Measurements from ENCODE around the gene LBX1.

LBX1 gene

DNA sequence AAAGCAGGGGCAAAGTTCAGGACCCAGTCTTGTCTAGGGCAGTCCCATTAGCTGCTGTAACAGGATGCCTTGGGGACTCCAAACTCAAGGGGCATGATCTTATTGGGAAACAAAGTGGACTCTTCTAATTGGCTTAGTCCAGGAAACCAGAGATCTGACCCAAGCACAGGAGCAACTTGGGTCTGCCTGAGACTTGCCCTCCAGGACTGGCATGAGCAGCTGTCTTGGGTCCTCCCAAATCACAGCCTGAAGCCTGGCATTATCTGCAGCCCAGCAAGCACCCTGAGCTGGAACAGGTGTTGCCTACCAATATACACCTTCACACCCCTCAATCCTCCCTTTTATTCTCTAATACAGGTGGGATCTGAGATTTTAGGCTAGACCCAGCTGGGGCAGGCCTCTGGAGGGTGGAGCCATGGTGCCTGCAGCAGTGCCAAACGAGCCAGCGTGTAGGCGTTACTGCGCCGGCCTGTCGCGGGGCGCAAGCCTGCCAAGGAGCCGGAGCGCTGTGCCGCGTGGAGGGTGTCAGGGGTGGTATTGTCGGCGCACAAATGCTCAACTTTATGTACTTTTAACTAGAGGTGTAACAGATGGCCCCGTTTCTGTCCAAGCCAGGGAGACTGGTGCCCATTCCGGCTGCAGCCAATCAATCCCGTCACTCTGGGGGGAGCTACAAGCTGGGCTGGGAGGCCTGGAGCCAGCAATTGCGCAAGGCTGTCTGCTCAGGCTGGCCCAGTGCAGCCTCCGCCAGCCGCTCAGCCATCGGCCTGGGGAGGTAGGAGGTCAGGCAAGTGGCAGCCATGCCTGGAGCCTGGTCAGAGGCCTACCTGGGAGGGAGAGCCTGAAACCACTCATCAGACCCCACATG is 12.8 kb upstream of the LBX1 start:
- DNase-seq = no peak

DNA sequence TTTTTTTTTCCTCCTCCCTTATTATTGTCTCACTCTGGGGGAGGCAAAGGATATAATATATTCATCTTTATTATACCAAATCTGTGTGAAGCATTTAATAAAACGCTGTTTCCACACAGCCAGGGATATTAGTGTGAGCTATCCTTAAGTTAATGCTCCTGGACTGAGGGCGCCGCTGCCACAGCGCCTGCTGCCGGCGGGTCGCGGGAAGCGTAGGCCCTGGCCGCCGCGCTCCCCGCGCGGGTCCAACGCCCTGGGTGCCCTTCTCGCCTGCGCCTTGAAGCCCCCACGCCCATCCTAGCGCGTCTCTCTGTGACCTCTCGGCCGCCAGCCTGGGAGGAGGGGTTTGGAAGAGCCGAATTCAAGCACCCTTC is 9.5 kb upstream of the LBX1 start:
- DNase-seq = peak; percentile 48 to 59

DNA sequence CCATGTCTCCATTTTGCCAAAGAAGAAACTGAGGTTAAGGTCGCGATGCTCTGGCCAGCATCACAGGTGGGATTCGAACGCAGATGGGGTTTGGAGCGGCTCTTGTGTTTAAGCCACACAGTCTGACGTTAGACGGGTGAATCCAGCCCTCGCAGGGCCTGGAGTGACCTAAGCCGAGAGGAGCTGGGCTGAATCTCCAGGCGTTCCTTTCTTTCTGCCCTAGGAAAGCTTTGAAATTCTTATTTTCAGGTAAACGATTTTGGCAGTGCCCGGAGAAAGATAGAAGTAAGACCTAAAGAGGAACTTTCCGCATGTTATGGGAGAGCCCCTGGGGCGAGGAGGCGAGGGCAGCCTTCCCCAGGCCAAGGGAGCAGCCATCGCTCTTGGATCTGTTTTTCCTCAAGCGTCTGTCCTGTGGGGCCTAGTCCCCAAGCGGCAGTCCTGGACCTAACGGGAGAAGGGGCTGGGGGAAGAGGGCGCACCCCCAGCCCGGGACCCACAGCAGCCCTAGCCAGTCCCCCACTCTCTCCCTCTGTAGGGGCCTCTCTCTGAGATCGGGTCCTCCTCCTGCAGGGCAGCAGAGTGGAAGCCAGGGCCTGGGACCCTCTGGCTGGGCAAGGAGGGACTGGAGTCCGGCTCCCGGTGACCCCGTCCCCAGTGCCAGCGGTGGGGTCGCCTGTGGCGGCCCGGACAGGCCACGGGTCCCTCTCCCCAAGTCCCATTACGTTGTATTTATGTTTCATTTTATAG is 8.9 kb upstream of the LBX1 start:
- no peak for DNase-seq

DNA sequence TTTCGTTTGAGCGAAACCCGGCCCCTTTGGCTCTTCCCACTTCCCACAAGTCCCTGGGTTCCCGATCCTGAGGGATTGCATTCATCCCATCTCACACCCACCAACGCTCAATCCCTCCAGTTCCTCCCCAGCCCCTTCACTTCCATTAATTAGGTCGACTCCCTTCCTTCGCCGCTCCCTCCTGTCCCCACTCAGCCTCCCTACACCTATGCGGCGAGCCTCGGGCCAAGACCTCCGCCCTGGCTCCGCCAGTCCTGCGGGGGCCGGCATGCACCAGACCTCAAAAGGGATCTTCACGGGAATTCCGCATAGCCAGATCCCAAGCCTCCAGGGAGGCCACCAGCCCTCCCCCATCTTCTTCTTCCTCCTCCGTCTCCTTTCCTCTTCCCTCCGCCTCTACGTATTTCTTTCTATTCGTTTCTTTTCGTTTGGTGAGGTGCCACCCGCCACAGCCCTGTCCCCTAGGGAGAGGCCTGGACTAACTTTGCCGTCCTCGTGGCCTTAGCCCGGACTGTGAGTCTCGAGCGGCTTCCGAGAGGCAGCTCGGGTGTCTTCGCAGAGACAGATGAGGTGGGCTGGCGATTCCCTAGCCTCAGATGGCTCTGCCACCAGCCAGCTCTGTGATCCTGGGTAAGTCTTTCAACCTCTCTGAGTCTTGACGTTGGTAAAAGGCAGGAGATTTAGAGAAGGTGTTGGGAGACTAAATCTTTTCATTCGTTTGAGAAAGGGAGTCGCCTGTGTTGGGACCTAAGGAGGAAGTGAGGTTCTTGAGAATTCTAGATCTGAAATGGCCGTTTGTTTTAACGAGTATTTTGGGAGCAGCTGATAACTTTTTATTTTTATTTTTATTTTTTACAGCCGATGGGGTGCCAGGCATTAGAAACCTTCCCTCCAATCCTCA is 8.1 kb upstream of the LBX1 start:
- peak in 1 of 2 experiments; percentile 34 for DNase-seq

DNA sequence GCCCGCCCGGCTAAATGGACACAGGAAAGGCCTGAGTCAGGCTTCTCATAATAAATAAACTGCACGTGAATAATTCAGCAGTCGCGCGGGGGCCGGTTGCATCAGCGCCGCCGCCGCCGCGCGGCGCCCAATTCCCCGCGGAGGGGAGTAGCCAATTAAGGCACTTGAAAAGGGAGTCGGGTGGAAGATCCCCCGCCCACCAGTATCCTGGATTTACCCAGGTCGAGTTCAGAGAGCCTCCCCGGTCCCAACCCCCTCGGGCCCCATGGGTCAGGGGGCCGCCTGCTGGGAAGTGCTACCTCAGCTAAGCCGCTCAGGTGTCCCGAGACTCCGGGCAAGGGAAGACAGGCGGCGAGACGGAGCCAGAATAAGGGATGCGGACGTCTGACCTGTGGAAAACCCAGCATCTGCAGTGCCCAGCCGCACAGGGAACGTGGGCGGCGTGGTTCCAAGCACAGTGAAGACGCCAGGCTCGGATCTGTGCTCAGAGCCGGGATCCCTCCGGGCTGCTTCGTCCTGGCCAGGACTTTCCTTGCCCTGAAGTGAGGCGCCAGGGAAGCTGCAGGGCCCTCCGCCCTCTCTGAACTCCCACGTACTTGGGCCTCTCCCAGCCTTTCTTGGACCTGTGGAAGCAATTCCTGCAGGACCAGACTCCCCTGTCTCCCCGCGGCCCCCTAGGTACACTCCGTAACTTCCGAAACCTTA is 7.3 kb upstream of the LBX1 start:
- DNase-seq = peak in 1 of 2 experiments; percentile 43

DNA sequence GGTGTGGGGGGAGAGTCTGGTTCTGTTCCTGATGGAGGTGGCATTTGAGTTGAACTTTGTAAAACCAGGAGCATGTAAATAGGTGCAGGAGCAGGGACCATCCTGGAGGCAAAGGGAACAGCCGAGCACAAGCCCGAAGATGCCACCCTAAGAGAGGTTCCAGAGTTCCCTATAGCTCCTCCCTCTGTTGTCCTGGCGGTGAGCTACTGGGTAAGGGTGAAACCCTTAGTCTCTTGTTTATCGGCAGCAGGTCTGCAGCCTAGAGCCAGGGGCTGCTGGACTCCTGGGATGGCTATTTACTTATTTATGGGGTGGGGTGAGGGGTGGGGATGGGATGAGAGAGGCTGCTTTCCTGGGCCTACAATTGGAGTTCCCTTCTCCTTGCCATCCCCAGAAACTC is 6.5 kb upstream of the LBX1 start:
- no peak for DNase-seq

DNA sequence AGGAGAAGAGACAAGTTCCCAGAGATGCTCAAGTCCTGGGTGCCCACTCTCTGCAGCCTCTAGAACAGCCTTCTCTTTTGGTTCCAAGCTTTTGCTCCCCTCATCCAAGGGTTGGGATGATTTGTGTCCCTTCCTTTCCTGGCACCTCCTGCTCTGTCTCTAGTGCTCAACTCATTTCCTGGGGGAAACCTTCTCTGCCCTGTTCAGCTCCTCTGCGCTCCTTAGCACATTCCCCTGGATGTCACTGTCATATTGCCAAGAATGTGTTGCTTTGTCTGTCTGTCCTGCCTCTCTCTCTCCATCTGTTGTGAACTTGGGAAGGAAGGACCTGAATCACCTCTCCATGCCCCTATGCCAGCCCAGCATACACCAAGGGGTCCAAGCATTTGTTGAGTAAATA is 5.1 kb upstream of the LBX1 start:
- DNase-seq = no peak

DNA sequence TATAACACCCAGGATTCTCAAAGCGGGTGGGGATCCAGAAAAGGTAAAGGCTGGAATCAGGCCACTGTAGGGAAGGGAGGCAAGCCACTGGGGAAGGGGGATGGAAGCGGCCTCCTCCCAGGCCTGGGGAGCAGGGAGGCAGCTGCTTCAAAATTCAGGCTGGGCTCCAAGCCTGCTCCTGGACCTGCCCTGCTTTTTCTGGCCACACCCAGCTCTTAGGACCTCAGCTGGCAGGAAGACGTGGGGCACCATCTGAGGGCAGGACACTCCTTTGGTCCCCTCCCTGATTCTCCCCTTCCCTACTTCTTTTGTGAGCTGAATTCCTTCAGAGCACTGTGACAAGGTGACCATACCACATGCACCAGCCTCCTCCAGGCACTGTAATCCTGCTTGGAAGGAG is 4.6 kb upstream of the LBX1 start:
- DNase-seq = no peak

DNA sequence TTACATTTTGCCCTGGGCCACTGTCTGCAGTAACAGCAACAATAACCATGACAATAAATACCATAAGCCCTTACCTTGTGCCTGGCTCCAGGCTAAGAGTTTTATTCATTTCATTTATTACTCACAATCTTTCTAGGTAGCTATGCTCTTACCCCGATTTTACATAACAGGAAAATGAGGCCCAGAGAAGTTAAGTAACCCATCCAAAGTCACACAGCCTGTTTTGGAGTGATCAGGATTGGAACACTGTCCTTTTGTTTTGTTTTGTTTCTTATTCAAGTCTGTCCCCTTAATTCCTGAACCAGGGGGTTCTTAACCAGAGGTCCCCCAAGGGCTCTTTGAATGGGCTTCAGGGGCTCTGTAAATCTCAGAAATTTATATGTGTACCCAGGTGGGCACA is 4.2 kb upstream of the LBX1 start:
- DNase-seq = no peak

DNA sequence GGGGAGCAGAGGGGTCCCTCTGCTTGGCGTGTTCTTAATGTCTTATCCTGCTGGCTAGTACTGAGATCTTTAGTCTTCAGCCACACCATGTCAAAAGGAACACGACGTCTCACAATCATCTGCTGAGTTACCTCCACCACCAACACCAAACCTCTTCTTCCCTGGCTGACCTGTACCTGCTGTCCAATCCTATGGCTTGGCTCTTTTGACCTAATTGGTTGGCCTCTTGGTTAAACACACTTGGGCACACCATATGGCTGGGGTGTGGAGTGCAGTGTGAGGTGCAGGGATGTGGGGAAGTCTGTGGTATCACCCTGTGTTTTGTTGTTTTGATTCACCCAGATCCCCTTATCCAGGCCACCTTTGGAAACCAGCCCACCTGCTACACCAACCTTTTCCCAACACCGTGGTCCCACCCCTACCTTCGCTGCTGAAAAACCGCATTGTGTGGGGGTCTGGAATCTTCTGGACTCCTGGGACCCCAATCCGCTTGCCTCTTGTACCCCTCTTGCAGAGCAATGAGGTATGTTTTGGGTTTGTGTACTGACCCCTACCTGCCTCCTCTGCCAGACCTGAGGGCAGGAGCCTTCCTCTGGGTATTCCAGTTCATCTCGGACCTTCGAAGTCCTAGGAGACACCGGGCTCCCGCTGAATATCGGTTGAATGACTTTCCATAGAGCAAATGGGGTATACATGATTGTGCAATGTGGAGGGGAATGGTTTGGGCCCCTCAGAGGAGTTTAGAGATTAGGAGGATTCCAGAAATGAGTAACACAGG is 2.8 kb upstream of the LBX1 start:
- no peak for DNase-seq

DNA sequence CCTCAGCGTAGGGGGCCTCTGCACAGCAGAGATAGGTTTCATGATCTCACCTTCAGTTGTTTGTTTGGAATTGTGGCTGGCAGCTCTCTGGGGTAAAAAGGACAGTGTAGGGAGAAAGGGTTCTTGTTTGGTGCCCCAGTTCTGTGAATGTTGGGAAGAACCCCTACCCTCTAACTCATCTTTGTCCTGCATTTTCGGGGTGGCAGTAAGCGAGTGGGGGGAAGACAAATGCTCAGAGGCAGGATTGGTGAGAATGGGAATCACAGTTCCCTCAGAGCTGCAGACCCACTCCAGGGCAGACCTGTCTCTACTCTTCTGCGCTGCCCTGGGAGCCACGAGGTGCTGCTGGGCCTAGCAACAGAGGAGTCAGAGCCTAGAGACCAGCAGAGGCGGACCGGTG is 1.8 kb upstream of the LBX1 start:
- DNase-seq = no peak

DNA sequence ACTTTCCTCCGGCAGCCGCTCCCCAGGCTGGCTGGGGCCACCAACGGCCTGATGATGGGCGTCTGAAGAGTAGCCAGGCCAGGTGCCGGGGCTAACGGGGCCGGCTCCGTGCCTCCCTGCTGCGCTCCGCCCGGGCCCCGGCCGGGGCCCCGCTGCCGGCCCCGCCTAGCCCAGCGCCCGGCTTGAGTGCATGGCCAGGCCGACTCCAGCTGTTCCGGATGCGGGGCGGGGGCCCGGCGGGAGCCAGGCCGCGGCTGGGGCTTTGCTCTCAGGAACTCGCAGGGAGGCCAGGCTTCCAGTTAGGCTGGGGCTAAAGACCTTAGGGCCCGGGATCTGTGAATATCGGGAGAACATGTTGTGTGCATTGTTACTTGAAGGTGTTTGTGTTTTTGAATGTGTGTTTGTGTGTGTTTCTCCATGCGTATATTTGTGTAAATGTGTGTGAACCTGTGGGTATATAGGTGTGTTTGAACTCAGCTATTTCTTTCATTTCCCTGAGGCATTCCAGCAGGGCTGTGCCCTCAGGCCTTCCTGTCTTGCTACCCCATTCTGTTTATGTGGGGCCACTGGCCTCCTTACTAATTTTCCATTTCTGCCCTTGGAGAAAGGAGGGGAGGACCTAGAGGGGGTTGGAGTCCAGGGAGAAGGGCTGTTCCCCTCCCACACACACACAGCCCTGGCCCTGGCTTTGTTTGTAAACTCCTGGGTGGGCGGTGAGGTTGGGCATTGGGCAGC is 1.1 kb upstream of the LBX1 start:
- DNase-seq = peak in 1 of 2 experiments; percentile 24

DNA sequence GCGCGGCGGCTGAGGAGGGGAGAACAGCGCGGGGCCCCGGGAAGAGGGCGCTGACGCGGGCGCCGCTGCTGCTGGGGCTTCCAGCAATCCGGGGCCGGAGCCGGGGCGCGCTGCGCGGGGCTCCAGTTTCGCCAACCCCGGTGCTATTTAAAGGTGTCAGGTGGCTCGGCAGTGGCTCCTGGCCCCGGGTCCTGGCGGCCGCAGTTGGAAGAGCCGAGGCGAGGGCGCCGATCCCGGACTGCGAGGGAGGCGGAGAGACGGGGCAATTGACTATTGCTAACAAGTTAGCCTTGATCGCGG is 347 bp downstream of the LBX1 start:
- DNase-seq = peak; percentile 27 to 43

DNA sequence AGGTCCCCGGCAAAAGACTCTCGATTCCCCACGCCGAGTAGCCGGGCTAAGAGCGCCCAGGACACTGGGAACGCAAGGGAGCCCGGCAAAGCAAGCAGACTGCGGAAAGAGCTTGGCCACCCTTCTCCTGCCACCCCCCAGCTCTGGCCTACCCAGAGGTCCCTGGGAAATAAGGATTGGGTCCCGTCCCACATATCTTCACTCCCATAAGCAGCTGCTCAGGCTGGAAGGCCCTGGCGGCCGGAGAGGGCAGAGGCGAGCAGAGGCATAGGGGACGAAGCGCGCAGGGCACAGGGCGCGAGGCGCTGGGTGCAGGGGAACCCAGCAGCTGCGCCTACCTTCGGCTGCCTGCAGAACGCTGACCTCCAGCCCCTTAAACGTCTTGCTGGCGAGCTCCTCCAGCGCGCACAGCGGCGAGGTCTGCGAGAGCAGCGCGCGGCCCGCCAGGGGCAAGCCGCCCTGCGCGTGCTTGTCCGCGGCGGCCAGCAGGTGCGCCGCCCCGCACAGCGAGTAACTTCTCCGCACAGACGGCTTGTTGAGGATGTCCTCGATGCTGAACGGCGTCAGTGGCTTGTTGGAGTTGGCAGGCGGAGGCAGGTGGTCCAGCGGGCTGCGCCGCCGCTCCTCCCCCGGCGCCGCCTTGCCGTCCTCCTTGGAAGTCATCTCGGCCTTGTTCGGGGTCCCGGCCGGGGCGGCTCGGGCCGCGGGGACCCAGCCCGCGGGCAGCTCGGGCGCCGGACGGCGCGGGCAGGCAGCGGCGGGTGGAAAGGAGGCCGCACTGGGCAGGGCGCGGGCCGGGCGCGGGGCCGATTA is 904 bp downstream of the LBX1 start:
- peak; percentile 40 to 53 for DNase-seq

DNA sequence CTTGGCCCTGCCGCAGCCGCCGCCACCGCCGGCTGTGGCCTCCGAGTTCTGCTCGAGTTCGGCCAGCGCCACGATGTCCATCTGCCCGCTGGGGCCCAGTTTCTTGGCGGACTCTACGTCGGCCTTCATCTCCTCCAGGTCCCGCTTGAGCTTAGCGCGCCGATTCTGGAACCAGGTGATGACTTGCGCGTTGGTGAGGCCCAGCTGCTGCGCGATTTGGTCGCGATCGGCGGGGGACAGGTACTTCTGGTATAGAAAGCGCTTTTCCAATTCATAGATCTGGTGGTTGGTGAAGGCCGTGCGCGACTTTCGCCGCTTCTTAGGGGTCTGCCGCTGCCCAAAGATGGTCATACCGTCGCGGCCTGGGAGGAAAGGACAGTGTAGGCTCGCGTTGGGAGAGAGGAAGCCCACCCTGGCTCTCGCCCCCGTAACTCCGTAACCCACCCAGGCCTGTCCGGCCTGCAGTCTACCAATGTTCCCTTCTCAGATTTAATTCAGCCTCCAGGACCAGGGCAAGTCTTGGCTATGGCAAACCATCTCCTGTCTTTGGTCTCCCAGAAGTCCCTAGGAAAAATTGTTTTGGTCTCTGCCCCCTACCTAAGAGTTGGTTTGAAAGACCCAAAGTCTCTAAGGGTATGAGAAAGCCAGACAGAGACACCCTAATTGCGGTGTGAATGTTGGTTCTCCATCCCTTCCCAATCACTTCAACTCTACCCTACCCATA is 1.7 kb downstream of the LBX1 start:
- peak; percentile 44 to 52 for DNase-seq

DNA sequence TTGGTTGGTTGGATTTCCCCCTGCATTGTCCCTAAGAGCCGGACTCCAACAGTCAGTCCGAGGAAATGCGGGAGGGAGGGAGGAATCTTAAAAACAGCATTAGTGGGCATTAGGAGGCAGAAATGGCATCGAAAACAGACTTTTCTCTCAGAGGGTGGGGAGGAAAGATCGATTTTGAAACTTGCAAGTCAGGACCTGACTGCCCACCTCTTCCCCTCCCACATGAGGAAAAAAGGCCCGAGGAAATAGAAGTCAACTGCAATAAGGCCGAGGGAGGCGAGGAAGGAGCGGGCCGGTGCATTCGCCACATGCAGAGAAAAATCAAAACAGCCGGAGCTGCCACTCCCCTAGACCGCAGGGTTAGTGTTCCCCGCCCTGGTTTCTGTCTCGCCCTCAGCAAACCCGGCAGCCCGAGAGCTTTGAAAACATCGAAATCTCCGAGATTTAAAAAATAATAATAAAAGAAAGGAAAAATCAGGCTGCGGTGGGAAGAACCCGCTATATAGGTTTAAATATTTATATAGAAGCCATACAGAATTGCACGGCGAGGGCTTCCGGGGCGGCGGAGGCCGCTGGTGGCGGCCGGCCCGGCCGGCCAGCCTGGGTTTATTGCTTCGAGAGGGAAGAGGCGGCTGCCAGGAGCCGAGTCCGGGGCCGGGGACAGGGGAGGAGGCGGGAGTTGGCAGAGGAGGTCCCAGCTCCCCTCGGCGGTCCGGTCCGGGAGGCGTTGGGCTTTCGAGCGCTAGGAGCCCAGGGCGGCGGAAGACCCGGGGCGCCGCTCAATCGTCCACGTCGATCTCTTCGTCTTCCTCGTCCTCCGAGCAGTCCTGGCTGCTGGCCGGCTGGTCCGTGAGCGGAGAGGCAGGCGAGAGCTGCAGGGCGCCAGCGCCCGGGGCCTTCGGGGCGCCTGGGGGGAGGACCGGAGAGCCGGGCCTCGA is 2.5 kb downstream of the LBX1 start:
- DNase-seq = peak; percentile 33 to 43

DNA sequence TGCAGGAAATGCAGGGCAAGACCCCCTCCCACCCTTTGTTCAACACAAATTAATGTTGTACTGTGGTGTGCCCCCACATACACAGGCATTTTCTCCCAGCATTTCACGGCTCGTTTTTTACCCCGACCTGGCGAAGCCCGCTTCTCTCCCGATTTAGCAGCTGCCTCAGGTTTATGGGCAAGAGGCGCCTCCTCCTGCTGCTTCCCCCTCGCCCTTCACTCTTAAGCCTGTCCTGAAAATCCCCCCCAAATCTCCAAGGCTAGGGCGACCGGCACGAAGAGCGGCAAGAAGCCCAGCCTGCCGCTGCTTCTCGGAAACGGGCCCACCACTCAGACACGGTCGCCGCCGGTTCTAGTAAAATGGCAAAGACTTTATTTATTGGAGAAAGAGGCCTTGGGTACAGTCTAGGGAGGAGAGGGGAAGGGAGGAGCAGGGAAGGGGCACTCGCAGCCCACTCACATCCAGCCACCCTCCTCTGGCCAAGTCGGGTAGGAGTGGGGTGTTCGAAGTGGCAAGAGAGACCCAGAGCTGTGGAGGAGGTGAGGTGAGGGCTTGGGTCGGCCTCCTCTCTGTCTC is 3.3 kb downstream of the LBX1 start:
- peak in 1 of 2 experiments; percentile 24 for DNase-seq

Measured in activated T-cell treated with anti-CD3 and anti-CD28 coated beads, Interleukin-2, amount 50 U/mL, for 48 hours (primary cell).